Natural killer cell treated with Interleukin-12 subunit alpha and Interleukin-12 subunit beta and Interleukin-15 and Interleukin-18, amount 100 ng/mL, for 72 hours (primary cell): ENCODE results near the gene PPP4R2. TPM values are rescaled to one million over a fixed set of nuclear protein-coding genes. Genes with fewer than 3 reads are reported as not detected.
"Not testable (repeated sequence)": the region's sequence is repeated elsewhere in the genome, so short reads cannot be mapped to it uniquely, and the experiment has no call there.

ENCODE experiments used
- ATAC-seq, 2 donors: fragments of 150-1000 bp; cut with Tn5 transposase in 1 of 2; sonication (Bioruptor Pico), chemical (Tn5 transposase) in 1 of 2; 2 replicates each; pipeline ENCODE4 v1.10.0; 2021
- DNase-seq: peaks from one replicate; pipeline ENCODE4 v3.0.0; 2022; ENCODE audit warnings: low spot score
- H3K27ac Mint-ChIP-seq, 2 donors: 1 replicate in 1 of 2; 2 replicates in 1 of 2; pipeline ENCODE4 v1.8.0; 2022; ENCODE audit warnings: mixed read lengths in 2 of 2, mild to moderate bottlenecking in 1 of 2, moderate library complexity in 1 of 2
- H3K27me3 Mint-ChIP-seq, 2 donors: 1 replicate in 1 of 2; 2 replicates in 1 of 2; pipeline ENCODE4 v1.8.0; 2022; ENCODE audit warnings: mixed read lengths in 2 of 2
- H3K36me3 Mint-ChIP-seq: one replicate; pipeline ENCODE4 v1.8.0; 2022; ENCODE audit warnings: mixed read lengths
- H3K4me1 Mint-ChIP-seq, 2 donors: 1 replicate in 1 of 2; 2 replicates in 1 of 2; pipeline ENCODE4 v1.8.0; 2022; ENCODE audit warnings: low read depth in 2 of 2, mixed read lengths in 2 of 2, mild to moderate bottlenecking in 1 of 2
- H3K4me3 Mint-ChIP-seq: one replicate; pipeline ENCODE4 v1.8.0; 2022; ENCODE audit warnings: mixed read lengths
- H3K9me3 Mint-ChIP-seq: 2 replicates; pipeline ENCODE4 v1.8.0; 2022; ENCODE audit warnings: mixed read lengths
- total RNA-seq, 2 donors: library from RNA; stranded (reverse); gene quantifications; one replicate each; pipeline ENCODE4 v1.2.3, GENCODE V29; 2022

Gene PPP4R2
- total RNA-seq, 2 donors from 2014 or later, result 126 to 128 TPM

GRCh38 chr3:73046195-73046594, 49.6 kb downstream of the PPP4R2 start:
- peaks cover 4% of the 10 kb centered on the region for H3K36me3 Mint-ChIP-seq
- no peaks in the 10 kb centered on the region for H3K9me3 Mint-ChIP-seq
- ATAC-seq, result no peak
- DNase-seq, result no peak
- no peaks in the 10 kb centered on the region for H3K27me3 Mint-ChIP-seq
- H3K4me3 Mint-ChIP-seq, result no peak overlapping the region
- peak overlapping the region in 1 of 2 donors; percentile 5 for H3K27ac Mint-ChIP-seq
- peaks cover 30 to 41% of the 10 kb centered on the region in 2 donors for H3K4me1 Mint-ChIP-seq

GRCh38 chr3:73049319-73049718, 52.7 kb downstream of the PPP4R2 start:
- no peak overlapping the region for H3K4me3 Mint-ChIP-seq
- H3K9me3 Mint-ChIP-seq, result no peaks in the 10 kb centered on the region
- no peak for ATAC-seq
- no peak for DNase-seq
- no peaks in the 10 kb centered on the region for H3K27me3 Mint-ChIP-seq
- peaks cover 13 to 23% of the 10 kb centered on the region in 2 donors for H3K4me1 Mint-ChIP-seq
- peaks cover 4% of the 10 kb centered on the region for H3K36me3 Mint-ChIP-seq
- no peak overlapping the region for H3K27ac Mint-ChIP-seq

- no peaks in the 10 kb centered on the region for H3K27me3 Mint-ChIP-seq
- H3K36me3 Mint-ChIP-seq, result peaks cover 4% of the 10 kb centered on the region
- no peak overlapping the region for H3K27ac Mint-ChIP-seq
- H3K9me3 Mint-ChIP-seq, result no peaks in the 10 kb centered on the region
- DNase-seq (no peak), ATAC-seq (no peak)
- peaks cover 12 to 13% of the 10 kb centered on the region in 2 donors for H3K4me1 Mint-ChIP-seq
- no peak overlapping the region for H3K4me3 Mint-ChIP-seq
Observed at GRCh38 chr3:73052857-73053256, 56.2 kb downstream of the PPP4R2 start.

GRCh38 chr3:73055583-73055982, 59.0 kb downstream of the PPP4R2 start:
- no peaks in the 10 kb centered on the region for H3K9me3 Mint-ChIP-seq
- H3K27me3 Mint-ChIP-seq, result no peaks in the 10 kb centered on the region

DNA sequence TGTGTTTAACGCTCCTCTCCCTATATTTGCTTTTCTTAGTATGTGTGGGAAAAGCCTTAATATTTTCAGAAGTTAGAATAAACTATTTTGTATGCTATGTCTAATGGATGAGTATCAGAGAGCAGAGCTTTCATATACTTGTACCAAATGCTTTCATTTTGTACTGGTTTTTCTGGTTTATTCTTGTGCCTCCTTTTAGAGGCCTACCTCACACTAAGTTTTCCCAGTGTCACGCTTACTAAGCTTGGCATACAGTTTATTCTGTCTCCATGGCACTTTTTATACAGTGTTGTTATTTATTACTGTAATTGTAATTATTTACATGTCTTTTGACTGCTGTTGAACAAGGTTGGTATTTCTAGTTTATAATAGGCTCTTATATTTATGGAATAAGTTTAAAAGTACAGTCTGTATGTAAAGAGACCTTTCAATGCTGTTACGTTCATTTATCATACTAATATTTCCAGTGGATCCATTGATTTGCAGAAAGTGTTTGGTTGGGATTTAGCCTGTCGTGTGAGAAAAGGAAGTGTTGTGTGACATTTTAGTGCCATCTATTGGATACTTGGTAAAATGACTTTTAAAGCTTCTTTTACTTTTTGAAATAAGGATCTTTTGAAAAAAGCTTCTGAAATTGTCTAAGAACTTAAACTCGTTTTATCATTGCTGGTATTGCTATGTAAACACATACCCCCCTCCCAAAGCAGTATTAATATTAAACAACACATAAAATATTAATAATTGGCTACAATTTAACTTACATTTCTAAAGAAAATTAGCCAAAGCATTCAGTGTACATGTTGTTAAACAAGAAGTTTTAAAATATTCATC, 59.6 kb downstream of the PPP4R2 start:
- ATAC-seq (no peak), DNase-seq (no peak)
- Mint-ChIP-seq H3K27ac (peak overlapping the region; percentile 28 to 62), H3K9me3 (no peaks in the 10 kb centered on the region), H3K27me3 (no peaks in the 10 kb centered on the region), H3K4me1 (peaks cover 12 to 13% of the 10 kb centered on the region in 2 donors), H3K4me3 (no peak overlapping the region), H3K36me3 (no peaks in the 10 kb centered on the region)

More at GRCh38 chr3:73055583-73055982, 59.0 kb downstream of the PPP4R2 start:
- DNase-seq (no peak), ATAC-seq (no peak)
- Mint-ChIP-seq H3K4me1 (peaks cover 12 to 16% of the 10 kb centered on the region in 2 donors), H3K27ac (peak overlapping the region; percentile 28 to 62), H3K36me3 (no peaks in the 10 kb centered on the region), H3K4me3 (no peak overlapping the region)

DNA sequence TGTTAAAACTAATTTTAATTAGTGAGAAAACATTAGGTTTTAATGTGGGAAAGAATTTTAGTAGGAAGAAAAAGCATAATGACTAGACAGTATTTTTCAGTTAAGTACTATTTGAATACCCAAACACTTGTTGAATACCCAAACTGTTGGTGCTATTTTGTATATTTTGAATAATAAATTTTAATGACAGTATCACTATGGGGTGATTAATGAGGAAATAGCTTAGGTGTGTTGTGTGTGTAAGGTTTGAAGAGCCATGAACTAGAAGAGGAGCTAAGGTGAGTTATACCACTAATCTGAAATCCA, 60.2 kb downstream of the PPP4R2 start:
- no peak overlapping the region for H3K4me3 Mint-ChIP-seq
- no peaks in the 10 kb centered on the region for H3K27me3 Mint-ChIP-seq
- H3K4me1 Mint-ChIP-seq, result peaks cover 10 to 11% of the 10 kb centered on the region in 2 donors

GRCh38 chr3:73060302-73060723, 63.7 kb downstream of the PPP4R2 start:
- Mint-ChIP-seq H3K36me3 (peaks cover 11% of the 10 kb centered on the region), H3K4me1 (peaks cover 8 to 9% of the 10 kb centered on the region in 2 donors), H3K9me3 (no peaks in the 10 kb centered on the region), H3K27me3 (no peaks in the 10 kb centered on the region), H3K4me3 (no peak overlapping the region), H3K27ac (peak overlapping the region in 1 of 2 donors; percentile 18)
- DNase-seq, result no peak
- ATAC-seq, result no peak

More for the DNA sequence above, 60.2 kb downstream of the PPP4R2 start:
- no peaks in the 10 kb centered on the region for H3K36me3 Mint-ChIP-seq
- no peak for DNase-seq
- no peaks in the 10 kb centered on the region for H3K9me3 Mint-ChIP-seq
- no peak for ATAC-seq
- no peak overlapping the region for H3K27ac Mint-ChIP-seq

- no peak for ATAC-seq
- H3K27me3 Mint-ChIP-seq, result no peaks in the 10 kb centered on the region
- no peak within 1 kb of the TSS for H3K4me3 Mint-ChIP-seq
- peak within 1 kb of the TSS in 1 of 2 donors; percentile 18 for H3K27ac Mint-ChIP-seq
- H3K4me1 Mint-ChIP-seq, result peaks cover 2 to 6% of the 10 kb centered on the region in 2 donors
- peaks cover 13% of the 10 kb centered on the region for H3K36me3 Mint-ChIP-seq
- no peak for DNase-seq
- no peaks in the 10 kb centered on the region for H3K9me3 Mint-ChIP-seq
Observed at GRCh38 chr3:73061416-73061815, 64.8 kb downstream of the PPP4R2 start, which contains the start of gene EBLN2. Gene EBLN2, plus strand, starts transcription at chr3:73061659. Its CDS starts 423 bp downstream, at chr3:73062082.

DNA sequence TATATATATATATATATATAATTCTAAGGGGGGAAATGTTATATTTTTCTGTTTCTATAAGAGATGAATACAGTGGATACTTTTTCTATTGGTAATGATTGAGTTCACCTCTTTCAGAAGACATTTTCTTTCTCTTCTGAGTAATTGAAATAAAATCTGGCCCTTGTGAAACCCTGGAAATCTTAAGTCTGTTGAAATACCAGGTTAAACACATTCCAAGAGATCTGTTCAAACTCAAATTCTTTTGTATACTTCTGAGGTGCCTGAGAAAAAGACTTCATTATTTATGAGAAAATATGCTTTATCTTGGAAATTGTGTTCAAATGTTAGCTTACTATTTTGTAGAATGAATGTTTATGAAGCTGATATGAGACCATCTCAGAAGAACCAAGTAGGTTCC, 69.6 kb downstream of the PPP4R2 start:
- not testable (repeated sequence) for H3K4me3 Mint-ChIP-seq, H3K27me3 Mint-ChIP-seq, H3K4me1 Mint-ChIP-seq, H3K27ac Mint-ChIP-seq, H3K9me3 Mint-ChIP-seq, ATAC-seq, DNase-seq
- peaks cover 13% of the 10 kb centered on the region for H3K36me3 Mint-ChIP-seq

DNA sequence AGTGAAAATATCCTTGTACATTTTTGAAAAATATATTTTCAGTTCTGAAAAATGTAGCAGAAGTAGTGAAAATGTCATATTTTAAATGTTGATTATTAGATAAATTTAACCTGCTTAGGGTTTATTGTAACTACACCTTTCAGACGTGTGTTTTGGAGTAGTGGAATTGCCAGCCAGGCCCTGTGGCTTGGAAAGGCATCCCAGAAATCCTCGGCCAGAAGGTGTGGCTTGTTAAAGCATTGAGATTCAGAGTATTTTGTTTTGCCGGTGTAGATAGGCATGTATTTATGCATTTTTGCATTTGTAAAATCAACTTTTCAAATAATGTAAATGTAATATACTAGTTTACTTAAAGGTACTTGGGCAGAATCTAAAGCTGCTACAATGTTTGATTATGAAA, 71.8 kb downstream of the PPP4R2 start:
- ATAC-seq, result no peak
- H3K4me1 Mint-ChIP-seq, result peaks cover 20 to 29% of the 10 kb centered on the region in 2 donors
- DNase-seq, result no peak

GRCh38 chr3:73069187-73069586, 72.6 kb downstream of the PPP4R2 start:
- no peak overlapping the region for H3K4me3 Mint-ChIP-seq
- ATAC-seq, result no peak
- peaks cover 23 to 32% of the 10 kb centered on the region in 2 donors for H3K4me1 Mint-ChIP-seq
- H3K9me3 Mint-ChIP-seq, result no peaks in the 10 kb centered on the region
- DNase-seq, result no peak
- H3K27me3 Mint-ChIP-seq, result no peaks in the 10 kb centered on the region
- no peak overlapping the region for H3K27ac Mint-ChIP-seq
- H3K36me3 Mint-ChIP-seq, result peaks cover 13% of the 10 kb centered on the region

More for the DNA sequence above, 71.8 kb downstream of the PPP4R2 start:
- H3K27me3 Mint-ChIP-seq, result no peaks in the 10 kb centered on the region
- H3K9me3 Mint-ChIP-seq, result no peaks in the 10 kb centered on the region
- H3K27ac Mint-ChIP-seq, result no peak overlapping the region
- H3K4me3 Mint-ChIP-seq, result no peak overlapping the region
- peaks cover 13% of the 10 kb centered on the region for H3K36me3 Mint-ChIP-seq

DNA sequence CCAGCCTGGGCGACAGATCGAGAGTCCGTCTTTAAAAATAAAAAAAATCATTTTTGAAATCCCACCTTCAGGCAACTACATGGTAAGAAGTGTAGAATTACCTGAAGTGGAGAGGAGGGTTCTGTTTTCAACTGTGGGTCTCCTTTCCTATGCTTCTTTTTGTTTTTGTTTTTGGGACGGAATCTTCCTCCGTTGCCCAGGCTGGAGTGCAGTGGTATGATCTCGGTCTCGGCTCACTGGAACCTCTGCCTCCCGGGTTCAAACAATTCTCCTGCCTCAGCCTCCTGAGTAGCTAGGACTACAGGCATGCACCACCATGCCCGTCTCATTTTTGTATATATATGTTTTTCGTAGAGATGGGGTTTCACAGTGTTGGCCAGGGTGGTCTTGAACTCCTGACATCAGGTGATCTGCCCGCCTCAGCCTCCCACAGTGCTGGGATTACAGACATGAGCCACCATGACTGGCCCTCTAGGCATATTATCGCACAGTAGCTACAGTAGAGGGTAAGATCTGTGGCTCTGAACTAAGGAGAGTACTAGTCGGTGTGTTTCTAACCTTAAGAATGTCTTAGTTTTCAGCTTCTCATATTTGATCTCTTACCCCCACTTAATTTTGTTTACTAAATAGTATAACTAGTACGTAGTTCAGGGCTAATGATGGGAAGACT, 73.3 kb downstream of the PPP4R2 start:
- Mint-ChIP-seq H3K9me3 (no peaks in the 10 kb centered on the region), H3K27me3 (no peaks in the 10 kb centered on the region), H3K27ac (no peak overlapping the region), H3K4me1 (peaks cover 30 to 40% of the 10 kb centered on the region in 2 donors), H3K4me3 (no peak overlapping the region), H3K36me3 (peaks cover 6% of the 10 kb centered on the region)
- DNase-seq (no peak), ATAC-seq (peak in 1 of 2 donors; percentile 44)

GRCh38 chr3:73070675-73071575, 74.3 kb downstream of the PPP4R2 start:
- Mint-ChIP-seq H3K36me3 (no peaks in the 10 kb centered on the region), H3K4me1 (peaks cover 33 to 42% of the 10 kb centered on the region in 2 donors), H3K4me3 (no peak overlapping the region), H3K27me3 (no peaks in the 10 kb centered on the region), H3K27ac (peak overlapping the region in 1 of 2 donors; percentile 8), H3K9me3 (no peaks in the 10 kb centered on the region)
- DNase-seq (no peak), ATAC-seq (peak in 1 of 2 donors; percentile 41)
